Measurements from ENCODE around the gene KIF3B. TPM values are rescaled to one million over a fixed set of nuclear protein-coding genes. Genes with fewer than 3 reads are reported as not detected.
"Not testable (repeated sequence)": the region's sequence is repeated elsewhere in the genome, so short reads cannot be mapped to it uniquely, and the experiment has no call there.

KIF3B gene
- polyA plus RNA-seq, 1 donor = 46.1 TPM

DNA sequence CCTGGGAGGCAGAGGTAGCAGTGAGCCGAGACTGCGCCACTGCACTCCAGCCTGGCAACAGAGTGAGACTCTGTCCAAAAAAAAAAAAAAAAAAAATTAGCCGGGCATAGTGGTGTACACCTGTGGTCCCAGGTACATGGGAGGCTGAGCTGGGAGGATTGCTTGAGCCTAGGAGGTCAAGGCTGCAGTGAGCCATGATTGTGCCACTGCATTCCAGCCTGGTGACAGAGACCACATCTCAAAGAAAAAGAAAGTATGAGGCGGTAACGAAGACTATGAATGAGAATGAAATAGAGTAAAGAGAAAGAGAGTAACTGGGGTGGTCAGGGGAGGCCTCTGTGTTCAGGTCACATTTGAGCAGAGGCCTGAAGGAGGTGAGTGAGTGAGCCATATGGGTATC is 31.2 kb upstream of the KIF3B start:
- DNase-seq = not testable (repeated sequence)

DNA sequence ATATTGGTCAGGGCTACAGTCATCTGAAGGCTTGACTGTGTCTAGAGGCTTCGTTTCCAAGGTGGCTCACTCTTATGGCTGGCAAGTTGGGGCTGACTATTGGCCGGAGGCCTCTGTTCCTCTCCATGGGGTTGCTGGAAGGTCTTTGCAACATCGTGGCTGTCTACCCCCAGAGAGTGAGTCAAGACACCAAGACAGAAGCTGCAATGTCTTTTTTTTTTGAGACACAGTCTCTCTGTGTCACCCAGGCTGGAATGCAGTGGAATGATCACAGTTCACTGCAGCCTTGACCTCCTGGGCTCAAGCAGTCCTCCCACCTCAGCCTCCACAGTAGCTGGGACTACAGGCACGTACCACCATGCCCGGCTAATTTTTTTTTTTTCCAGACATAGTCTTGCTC is 29.4 kb upstream of the KIF3B start:
- no peak for DNase-seq

DNA sequence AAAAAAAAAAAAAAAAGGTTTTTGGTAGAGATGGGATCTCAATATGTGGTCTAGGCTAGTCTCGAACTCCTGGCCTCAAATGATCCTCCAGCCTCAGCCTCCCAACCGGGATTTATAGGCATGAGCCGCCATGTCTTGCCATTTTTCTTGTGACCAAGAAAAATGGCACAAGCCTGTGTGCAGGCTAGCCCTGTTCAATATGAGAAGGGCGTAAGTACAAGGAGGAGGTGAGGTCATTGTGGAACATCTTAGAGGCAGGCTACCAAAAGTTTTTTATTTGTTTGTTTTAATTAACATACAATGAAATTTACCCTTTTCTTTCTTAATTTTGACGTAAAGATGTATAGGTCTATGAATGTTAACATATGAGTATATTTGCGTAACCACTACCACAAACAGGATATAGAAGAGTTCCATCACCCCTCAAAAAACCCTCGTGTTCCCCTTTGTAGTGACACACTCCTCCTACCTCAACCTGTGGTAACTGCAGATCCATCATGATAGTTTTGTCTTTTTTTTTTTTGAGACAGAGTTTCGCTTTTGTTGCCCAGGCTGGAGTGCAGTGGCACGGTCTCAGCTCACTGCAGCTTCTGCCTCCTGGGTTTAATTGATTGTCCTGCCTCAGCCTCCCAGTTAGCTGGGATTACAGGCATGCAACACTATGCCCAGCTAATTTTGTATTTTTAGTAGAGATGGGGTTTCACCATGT is 28.3 kb upstream of the KIF3B start:
- DNase-seq = no peak

DNA sequence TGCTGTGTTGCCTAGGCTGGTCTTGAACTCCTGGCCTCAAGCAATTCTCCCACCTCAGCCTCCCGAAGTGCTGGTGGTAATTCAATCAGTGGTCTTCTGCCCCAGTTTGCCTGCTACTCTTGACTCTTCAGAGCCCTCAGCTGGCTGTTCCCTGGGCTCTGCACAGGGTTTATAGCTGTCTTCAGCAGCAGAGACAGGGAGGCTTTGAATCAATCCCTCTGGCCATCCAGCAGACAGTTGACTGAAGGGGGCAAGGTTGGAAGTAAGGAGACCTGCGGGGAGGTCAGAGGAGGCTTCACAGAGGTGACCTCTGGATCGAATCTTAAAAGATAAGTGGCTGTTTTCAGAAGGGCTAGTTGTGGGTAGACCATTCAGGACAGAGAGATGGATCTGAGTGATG is 26.0 kb upstream of the KIF3B start:
- no peak for DNase-seq

DNA sequence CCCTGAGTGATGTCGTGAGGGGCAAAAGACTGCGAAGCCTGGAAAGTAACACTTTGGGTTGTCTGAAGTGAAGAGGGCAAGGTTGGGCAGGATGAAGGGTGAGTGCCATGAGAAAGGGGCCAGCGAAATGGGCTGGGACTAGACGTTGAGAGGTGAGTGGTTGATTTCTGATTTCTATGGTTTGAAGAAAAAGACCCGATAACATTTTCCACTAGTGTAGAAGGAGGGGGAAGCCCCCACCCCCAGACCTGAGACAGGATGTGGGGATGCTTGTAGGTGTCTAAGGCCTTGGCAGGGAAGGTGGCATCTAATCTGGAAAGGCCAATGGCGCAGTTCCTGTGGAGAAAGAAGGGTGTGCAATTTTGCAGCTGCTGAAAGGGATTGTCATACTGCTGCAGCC is 25.3 kb upstream of the KIF3B start:
- DNase-seq = no peak

DNA sequence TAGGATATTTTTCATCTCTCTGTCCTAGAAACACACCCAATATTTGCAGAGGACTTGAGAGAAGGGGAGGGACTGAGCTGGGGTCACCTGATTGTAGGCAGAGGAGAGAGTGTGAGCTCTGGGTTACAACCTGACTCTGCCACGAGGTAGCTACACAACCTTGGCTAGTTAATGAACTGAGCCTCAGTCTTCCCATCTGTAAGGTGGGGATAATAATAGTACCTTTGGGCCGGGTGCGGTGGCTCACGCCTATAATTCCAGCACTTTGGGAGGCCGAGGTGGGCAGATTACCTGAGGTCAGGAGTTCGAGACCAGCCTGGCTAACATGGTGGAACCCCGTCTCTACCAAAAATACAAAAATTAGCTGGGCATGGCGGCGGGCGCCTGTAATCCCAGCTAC is 16.5 kb upstream of the KIF3B start:
- not testable (repeated sequence) for DNase-seq

DNA sequence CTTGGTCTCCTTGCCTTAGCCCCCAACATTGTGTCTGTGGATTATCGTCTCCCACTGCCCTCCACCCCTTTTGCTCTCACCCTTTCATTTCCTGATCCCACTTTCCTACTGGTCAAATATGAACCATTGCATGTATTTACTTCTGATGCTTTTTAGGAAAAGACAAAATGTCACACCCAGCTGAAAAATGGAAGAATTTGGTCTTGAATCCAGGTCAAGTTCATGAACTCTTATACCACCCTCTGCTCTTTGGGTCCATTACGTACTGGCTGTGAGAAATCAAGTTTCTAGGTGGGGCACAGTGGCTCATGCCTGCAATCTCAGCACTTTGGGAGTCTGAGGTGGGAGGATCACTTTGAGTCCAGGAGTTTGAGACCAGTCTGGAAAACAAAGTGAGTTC is 15.8 kb upstream of the KIF3B start:
- DNase-seq = no peak

DNA sequence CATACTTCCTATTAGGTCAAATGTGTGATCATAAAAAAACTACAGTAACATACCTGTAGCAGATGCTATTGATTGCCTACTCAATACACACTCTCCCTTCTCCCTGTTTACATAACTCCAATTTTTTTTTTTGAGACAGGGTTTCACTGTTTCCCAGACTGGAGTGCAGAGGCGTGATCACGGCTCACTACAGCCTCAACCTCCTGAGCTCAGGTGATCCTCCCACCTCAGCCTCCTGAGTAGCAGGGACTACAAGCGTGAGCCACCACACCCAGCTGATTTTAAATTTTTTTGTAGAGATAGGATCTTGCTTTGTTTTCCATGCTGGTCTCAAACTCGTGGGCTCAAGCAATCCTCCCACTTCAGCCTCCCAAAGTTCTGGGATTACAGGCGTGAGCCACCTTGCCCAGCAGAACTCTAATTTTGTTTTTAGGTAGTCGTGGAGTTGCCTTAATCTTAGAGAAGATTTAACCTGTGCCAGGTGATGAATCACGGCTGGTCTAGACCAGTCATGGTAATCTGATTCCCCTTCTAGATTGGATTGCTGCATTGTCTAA is 14.0 kb upstream of the KIF3B start:
- no peak for DNase-seq

DNA sequence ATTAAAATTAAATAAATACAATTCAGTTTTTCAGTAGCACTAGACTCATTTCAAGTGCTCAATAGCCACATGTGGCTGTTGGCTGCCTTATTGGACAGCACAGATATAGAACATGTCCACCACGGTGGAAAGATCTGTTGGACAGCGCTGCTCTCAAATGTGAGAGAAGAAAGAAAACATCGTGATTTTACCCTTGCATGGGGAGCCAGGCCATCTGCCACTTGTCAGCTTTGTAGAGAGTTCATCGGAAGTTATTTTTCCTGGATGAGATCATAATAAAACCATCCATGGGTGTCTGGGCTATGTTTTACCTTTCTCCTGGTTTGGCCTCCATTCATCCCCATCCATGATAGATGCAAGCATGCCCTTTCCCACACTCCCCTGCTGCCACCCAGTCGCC is 5.8 kb upstream of the KIF3B start:
- DNase-seq = no peak

DNA sequence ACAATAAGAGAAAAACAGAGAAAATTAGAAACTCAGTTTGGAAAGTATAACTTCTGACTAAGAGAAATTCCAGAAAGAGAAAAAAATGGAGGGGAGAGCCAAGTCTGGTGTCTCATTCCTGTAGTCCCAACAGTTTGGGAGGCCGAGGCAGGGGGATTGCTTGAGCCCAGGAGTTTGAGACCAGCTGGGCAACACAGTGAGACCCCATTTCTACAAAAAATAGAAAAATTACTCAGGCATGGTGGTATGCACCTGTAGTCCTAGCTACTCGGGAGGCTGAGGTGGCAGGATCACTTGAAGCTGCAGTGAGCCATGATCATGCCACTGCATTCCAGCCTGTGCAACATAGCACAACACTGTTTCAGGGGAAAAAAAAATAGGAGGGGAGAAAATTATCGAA is 3.1 kb upstream of the KIF3B start:
- no peak for DNase-seq

DNA sequence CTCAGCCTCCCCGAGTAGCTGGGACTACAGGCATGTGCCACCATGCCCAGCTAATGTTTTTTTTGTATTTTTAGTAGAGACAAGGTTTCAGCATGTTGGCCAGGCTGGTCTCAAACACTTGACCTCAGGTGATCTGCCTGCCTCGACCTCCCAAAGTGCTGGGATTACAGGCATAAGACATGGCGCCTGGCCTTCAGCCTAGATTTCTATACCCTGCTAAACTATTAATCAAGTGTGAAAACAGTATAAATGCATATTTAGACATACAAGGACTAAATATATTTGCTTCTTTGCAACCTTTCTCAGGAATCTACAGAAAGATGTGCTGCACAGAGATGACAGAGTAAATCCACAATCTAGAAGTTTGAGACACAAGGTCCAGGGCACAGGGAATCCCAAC is 2.3 kb upstream of the KIF3B start:
- not testable (repeated sequence) for DNase-seq

DNA sequence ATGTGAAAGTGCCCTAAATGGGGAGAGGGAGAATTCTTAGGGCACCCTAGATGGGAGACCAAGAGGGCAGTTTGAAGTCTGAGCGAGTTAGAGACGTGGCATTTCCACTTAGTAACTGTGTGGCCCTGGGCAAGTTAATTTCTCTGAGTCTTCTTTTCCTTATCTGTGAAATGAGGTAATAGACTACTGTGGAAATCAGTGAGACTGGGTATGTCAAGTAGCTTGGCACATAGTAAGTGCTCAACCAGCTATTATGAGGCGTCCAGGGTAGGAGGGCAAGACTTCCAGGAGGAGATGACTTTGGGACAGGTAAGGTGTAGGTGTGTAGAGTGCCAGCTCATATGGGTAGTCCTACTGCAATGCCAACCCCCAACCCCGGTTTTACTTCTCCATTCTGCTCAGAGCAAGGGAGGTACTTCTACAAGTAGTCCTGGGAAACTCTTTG is 770 bp downstream of the KIF3B start:
- no peak for DNase-seq

DNA sequence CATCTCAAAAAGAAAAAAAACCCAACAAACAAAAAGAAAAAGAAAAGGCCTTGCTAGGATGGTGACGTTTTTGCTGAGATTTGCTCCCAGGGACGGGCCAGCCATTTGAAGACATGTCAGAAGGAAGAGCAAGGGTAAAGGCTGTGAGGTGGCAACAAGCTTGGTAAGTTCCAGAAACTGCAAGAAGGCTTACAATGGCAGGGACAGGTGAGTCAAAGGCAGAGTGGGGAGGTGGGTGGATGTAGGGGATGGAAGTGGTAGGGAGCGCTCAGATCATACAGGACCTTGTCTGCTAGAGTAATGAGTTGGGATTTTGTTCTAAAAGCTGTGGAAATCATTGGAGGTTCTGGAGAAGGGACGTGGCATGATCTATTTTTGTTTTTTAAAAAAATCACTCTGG is 4.3 kb downstream of the KIF3B start:
- DNase-seq = no peak

DNA sequence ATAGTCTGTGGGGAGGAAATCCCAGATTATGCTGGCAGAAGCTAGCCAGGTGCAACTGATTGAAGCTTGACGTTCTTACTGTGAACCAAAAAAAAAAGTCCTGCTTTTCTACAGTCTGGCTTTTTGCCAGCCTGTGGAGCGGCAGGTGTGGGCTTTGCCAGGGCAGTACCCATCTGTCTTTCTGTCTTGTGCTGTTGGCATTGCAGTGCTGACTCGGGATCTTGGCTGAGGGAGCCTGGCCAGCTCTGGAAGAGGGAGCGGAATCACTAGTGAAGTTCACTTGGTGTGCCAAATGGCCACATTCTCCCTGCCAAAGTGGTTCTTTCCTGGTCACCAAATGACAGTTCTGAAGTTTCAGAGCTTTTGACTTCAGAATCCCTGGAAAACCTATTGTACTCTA is 5.0 kb downstream of the KIF3B start:
- no peak for DNase-seq

DNA sequence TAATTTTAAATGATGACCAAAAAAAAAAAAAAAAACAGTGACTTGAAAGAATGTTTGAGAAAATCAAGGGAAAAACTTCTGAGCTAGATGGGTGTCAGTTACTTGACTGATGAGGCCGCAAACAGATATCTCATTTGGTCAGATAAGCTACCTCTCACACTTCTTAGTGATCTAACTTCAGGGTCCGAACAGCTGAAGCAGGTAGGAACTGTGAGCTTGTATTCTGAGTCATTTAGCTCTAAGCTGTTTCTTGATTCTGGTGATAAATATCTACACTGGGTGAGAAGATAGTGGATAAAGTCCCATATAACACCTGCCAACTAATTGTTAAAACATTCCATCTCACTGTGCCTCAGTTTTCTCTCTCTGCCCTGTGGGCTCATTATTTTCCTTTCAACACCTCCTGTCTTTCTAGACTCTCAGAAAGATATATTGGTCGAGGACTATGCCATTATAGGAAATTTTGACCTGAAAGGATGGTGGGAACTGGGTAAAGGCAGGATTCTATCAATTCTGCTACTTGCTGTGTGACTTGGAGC is 7.7 kb downstream of the KIF3B start:
- DNase-seq = no peak

DNA sequence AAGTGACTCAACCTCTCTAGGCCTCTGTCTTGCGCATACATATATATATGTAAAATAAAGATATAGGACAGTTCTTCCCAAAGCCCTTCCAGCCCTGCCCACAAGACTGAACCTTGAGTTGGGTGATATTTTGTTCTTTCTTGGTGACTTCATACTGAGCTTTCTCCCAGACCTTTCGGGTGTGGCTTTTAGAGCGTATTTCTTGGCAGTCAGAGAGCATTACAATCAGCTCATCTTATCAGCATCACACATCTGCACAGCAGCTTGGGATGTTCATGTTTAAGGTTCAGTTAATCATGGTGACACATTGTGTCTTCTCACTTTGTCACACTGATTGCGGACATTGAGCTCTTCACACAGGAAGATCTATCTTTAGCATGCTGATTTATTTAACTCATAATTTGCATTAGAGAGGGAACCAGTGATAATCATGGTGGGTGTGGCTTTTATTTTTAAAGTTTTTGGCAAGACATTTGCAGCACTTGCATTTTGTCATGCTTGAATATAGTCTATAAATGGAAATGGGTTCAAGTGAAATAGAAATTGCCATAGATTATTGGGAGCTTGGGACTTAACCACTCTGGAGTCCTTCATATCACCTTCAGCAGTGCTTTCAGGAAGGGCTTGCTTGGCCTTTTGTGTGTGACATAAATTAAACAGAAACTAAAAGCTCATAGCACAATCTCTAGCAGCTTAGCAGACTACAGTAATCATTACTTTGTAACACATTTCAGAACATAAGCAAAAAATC is 8.3 kb downstream of the KIF3B start:
- DNase-seq = no peak

DNA sequence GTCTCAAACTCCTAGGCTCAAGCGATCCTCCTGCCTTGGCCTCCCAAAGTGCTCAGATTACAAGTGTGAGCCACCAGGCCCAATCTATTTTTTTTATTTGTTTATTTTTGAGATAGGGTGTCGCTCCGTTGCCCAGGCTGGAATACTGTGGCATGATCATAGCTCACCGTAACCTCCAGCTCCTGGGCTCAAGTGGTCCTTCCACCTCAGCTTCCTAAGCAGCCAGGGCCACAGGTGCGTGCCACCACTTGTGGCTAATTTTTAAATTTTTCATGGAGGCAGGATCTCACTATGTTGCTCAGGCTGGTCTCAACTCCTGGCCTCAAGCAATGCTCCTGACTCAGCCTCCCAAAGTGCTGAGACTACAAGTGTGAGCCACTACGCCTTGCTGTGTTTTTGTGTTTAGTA is 9.8 kb downstream of the KIF3B start:
- DNase-seq = no peak

DNA sequence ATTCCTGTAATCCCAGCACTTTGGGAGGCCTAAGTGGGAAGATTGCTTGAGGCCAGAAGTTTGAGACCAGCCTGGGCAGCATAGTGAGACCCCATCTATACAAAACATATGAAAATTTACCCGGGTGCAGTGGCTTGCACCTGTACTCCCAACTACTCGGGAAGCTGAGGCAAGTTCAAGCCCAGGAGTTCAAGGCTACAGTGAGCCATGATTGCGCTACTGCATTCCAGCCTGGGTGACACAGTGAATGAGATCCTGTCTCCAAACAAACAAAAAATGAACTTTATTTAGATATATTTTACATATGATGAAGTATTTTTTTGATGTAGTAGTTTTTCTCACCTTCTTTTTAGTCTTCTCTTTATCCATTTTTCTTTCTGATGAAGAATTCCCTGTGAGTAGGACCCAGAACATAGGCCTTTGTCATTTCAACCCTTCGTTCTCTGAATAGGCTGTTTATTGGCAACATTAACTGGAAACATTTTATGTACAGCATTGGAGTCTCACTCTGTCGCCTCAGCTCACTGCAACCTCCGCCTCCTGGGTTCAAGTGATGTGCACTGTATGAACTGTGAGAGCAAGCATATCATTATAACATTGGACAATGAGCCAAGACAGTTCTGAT is 10.9 kb downstream of the KIF3B start:
- DNase-seq = no peak

DNA sequence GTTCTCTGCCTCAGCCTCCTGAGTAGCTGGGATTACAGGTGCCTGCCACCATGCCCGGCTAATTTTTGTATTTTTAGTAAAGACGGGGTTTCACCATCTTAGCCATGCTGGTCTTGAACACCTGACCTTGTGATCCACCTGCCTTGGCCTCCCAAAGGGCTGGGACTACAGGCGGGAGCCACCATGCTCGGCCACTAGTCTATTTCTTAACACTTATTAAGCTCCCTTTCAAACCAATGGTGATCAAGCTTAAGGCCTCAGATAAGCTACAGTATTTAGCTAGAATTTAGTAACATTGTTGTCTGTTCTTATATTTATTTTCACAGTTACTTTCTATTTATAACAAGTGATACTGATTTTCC is 11.8 kb downstream of the KIF3B start:
- DNase-seq = not testable (repeated sequence)

DNA sequence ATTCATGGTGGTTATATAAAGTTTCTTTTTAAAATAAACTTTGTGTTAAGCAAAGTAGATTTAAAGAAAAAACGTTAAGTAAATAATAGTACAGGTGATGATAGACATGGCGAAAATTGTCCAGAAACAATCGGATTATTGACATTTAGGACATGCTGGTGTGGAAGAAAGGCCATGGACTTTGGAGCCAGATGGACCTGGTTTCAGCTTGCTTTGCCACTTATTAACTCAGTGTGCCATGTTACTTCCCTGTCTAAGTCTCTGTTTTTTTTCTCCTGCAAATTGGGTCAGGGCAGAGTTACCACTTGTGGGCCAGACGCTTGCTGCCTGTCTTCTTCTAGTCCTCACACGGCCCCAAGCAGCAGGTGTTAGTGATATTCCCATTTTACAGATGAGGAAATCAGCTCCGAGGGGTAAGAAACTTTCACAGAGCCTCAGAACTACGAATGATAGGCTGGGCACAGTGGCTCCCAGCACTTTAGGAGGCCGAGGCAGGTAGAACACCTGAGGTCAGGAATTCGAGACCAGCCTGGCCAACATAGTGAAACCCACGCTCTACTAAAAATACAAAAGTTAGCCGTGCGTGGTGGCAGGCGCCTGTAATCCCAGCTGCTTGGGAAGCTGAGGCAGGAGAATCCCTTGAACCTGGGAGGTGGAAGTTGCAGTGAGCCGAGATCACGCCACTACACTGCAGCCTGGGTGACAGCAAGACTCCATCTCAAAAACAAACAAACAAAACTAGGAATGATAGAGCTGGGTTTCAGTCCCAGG is 12.4 kb downstream of the KIF3B start:
- no peak for DNase-seq

DNA sequence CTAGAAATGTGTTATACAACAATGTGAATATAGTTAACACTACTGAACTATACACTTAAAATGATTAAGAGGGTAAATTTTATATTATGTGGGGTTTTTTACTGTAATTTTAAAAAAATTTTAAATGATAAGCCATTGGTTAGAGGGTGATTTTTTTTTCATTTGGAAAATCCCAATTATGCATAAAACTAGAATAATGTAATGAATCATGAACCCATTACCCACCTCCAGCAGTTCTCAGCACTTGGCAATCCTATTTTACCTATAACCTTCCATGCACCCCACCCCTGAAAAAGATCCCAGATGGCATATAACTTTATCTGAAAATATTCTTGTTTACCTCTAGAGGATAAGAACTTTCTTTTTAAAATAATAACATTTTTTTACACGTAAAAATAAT is 13.7 kb downstream of the KIF3B start:
- DNase-seq = no peak

DNA sequence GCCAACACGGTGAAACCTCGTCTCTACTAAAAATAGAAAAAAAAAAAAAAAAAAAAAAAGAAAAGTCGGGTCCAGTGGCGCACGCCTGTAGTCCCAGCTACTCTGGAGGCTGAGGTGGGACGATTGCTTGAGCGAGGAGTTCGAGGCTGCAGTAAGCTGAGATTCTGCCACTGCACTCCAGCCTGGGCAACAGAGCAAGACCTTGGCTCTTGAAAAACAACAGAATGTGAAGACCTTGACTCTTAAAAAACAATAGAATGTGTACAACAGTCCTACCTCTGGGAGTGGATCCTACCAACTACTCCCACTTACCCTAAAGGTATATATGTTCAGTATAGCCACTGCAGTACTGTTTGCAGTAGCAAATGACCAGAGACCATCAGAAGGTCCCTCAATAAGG is 15.1 kb downstream of the KIF3B start:
- no peak for DNase-seq

Measured in left kidney (tissue), 2 donors.